ENCODE results near the gene UBL4B.

UBL4B gene

DNA sequence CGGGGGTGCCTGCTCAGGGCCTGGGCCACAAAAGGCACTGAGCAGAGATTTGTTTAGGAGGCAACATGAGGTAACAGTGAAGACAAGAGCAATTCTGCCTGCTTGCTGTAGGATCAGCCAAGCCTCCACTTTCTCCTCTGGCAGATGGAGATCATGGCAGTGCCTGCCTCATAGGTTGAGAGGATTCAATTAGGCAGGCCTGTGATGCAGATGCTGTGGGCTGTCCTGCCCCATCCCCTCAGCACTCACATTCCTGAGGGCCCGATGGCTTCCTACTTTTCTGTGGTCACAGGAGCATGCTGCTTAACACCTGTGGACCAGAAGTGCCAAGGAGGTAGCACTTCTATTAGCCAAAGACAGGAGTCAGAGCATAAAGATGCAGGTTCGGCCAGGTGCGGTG is 1.2 kb upstream of the UBL4B start:
- no peak for TF ChIP-seq JUND (IDR thresholded peaks at IDR 0.05; ENCODE audit: low read depth)
- in situ Hi-C loops (cut with HindIII; ENCODE audit: low pct_unique_long_range_greater_than_20kb, low sequenced_read_pairs): no loop called here
- no peak for DNase-seq (ENCODE audit: low read depth in 1 of 2, low spot score in 1 of 2)

DNA sequence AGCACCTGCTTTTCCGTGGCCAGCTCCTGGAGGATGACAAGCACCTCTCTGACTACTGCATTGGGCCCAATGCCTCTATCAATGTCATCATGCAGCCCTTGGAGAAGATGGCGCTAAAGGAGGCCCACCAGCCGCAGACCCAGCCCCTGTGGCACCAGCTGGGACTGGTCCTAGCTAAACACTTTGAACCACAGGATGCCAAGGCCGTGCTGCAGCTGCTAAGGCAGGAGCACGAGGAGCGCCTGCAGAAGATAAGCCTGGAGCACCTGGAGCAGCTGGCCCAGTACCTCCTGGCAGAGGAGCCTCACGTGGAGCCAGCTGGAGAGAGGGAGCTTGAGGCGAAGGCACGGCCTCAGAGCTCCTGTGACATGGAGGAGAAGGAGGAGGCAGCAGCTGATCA is 413 bp downstream of the UBL4B start:
- in situ Hi-C loops (cut with HindIII; ENCODE audit: low pct_unique_long_range_greater_than_20kb, low sequenced_read_pairs): no loop called here
- DNase-seq (ENCODE audit: low read depth in 1 of 2, low spot score in 1 of 2): no peak
- TF ChIP-seq JUND (IDR thresholded peaks at IDR 0.05; ENCODE audit: low read depth): no peak

- TF ChIP-seq JUND (IDR thresholded peaks at IDR 0.05; ENCODE audit: low read depth): no peak
- in situ Hi-C loops (cut with HindIII; ENCODE audit: low pct_unique_long_range_greater_than_20kb, low sequenced_read_pairs): no loop called here
- no peak for DNase-seq (ENCODE audit: low read depth in 1 of 2, low spot score in 1 of 2)
Observed at GRCh38 chr1:110113551-110113950, 1.3 kb downstream of the UBL4B start.

GRCh38 chr1:110114173-110114572 is 1.9 kb downstream of the UBL4B start:
- DNase-seq (ENCODE audit: low read depth in 1 of 2, low spot score in 1 of 2): no peak
- no peak for TF ChIP-seq JUND (IDR thresholded peaks at IDR 0.05; ENCODE audit: low read depth)
- in situ Hi-C loops (cut with HindIII; ENCODE audit: low pct_unique_long_range_greater_than_20kb, low sequenced_read_pairs): no loop called here

GRCh38 chr1:110114784-110115183 is 2.5 kb downstream of the UBL4B start:
- TF ChIP-seq JUND (IDR thresholded peaks at IDR 0.05; ENCODE audit: low read depth): no peak
- no peak for DNase-seq (ENCODE audit: low read depth in 1 of 2, low spot score in 1 of 2)
- in situ Hi-C loops (cut with HindIII; ENCODE audit: low pct_unique_long_range_greater_than_20kb, low sequenced_read_pairs): no loop called here

GRCh38 chr1:110118636-110119396 is 6.6 kb downstream of the UBL4B start:
- in situ Hi-C loops (cut with HindIII; ENCODE audit: low pct_unique_long_range_greater_than_20kb, low sequenced_read_pairs): no loop called here
- DNase-seq (ENCODE audit: low read depth in 1 of 2, low spot score in 1 of 2): peak in 1 of 2 experiments; percentile 15
- no peak for TF ChIP-seq JUND (IDR thresholded peaks at IDR 0.05; ENCODE audit: low read depth)

DNA sequence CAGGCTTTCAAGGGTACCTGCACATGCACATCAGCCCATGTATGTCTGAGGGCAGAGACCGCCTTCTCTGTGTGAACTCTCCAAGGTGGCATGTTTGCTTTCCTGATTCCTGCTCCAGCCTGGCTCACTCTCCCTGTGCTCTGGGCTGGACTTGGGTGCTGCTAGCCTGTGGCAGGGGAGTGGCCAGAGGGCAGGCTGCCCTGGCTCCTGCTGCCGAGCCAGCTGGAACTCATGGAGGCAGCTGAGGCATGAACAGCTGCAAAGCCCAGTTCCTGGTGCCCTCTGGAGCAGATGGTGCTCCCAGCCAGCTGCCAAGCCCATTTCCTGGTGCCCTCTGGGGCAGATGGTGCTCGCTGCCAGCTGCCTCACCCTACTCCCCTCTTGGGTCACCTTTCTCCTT is 7.6 kb downstream of the UBL4B start:
- no peak for TF ChIP-seq JUND (IDR thresholded peaks at IDR 0.05; ENCODE audit: low read depth)
- peak in 1 of 2 experiments; percentile 45 for DNase-seq (ENCODE audit: low read depth in 1 of 2, low spot score in 1 of 2)
- in situ Hi-C loops (cut with HindIII; ENCODE audit: low pct_unique_long_range_greater_than_20kb, low sequenced_read_pairs): no loop called here

GRCh38 chr1:110120960-110121561 is 8.8 kb downstream of the UBL4B start:
- in situ Hi-C loops (cut with HindIII; ENCODE audit: low pct_unique_long_range_greater_than_20kb, low sequenced_read_pairs): no loop called here
- no peak for DNase-seq (ENCODE audit: low read depth in 1 of 2, low spot score in 1 of 2)
- no peak for TF ChIP-seq JUND (IDR thresholded peaks at IDR 0.05; ENCODE audit: low read depth)

DNA sequence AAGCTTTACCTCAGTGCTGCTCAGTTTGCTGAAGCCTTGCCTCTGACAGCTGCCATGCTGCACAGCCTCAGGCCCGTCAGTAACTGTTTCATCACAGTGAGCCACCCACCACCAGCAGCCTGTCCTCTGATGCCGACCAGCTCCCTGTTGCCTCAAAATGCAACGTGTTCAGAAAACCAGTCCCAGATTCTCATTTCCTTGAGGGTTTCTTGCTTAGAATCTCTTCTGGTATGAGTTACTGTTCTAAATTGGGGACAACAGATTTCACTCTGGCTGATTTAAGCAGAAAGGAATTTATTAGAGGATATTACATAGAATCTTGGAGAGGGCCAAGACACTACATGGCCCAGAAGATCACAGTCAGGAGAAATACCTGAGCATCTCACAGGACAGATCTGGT is 11.0 kb downstream of the UBL4B start:
- in situ Hi-C loops (cut with HindIII; ENCODE audit: low pct_unique_long_range_greater_than_20kb, low sequenced_read_pairs): no loop called here
- DNase-seq (ENCODE audit: low read depth in 1 of 2, low spot score in 1 of 2): no peak
- no peak for TF ChIP-seq JUND (IDR thresholded peaks at IDR 0.05; ENCODE audit: low read depth)

DNA sequence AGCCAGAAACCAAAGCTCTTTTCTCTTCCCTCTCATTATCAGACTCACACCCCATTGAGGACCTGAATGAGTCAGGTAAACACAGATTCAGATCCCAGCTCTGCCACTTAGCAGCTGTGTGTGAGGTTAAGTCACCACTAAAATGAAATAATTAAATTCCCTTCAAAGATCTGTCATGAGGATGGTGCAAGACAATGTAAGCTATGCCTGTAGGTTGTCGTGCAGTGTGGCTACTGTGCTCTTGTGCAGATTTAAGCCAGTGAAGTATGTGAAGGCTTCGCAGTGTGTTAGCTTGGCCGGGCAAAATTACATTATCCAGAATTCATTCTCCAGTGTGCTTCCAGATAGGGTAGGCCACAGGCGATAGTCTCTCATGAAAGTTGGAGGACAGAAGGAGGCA is 13.6 kb downstream of the UBL4B start:
- in situ Hi-C loops (cut with HindIII; ENCODE audit: low pct_unique_long_range_greater_than_20kb, low sequenced_read_pairs): no loop called here

GRCh38 chr1:110130113-110130591 is 17.9 kb downstream of the UBL4B start:
- DNase-seq (ENCODE audit: low read depth in 1 of 2, low spot score in 1 of 2): no peak
- in situ Hi-C loops (cut with HindIII; ENCODE audit: low pct_unique_long_range_greater_than_20kb, low sequenced_read_pairs): no loop called here
- TF ChIP-seq JUND (IDR thresholded peaks at IDR 0.05; ENCODE audit: low read depth): no peak

More for the DNA sequence above, 13.6 kb downstream of the UBL4B start:
- TF ChIP-seq JUND (IDR thresholded peaks at IDR 0.05; ENCODE audit: low read depth): no peak
- DNase-seq (ENCODE audit: low read depth in 1 of 2, low spot score in 1 of 2): no peak

GRCh38 chr1:110130989-110131388 is 18.7 kb downstream of the UBL4B start:
- no peak for DNase-seq (ENCODE audit: low read depth in 1 of 2, low spot score in 1 of 2)
- in situ Hi-C loops (cut with HindIII; ENCODE audit: low pct_unique_long_range_greater_than_20kb, low sequenced_read_pairs): no loop called here

GRCh38 chr1:110132682-110133081 is 20.4 kb downstream of the UBL4B start:
- TF ChIP-seq JUND (IDR thresholded peaks at IDR 0.05; ENCODE audit: low read depth): no peak
- in situ Hi-C loops (cut with HindIII; ENCODE audit: low pct_unique_long_range_greater_than_20kb, low sequenced_read_pairs): no loop called here
- DNase-seq (ENCODE audit: low read depth in 1 of 2, low spot score in 1 of 2): no peak

More at GRCh38 chr1:110130989-110131388, 18.7 kb downstream of the UBL4B start:
- no peak for TF ChIP-seq JUND (IDR thresholded peaks at IDR 0.05; ENCODE audit: low read depth)

Data from T47D (cell line).